Mucosa of rectum (tissue), 2 donors: ENCODE measurements around the gene ADGRF5.
A peak's percentile ranks its signal among the peaks of the same experiment; 100 is the strongest.

Experiments
- H3K27ac ChIP-seq, 2 donors: one replicate each; pipeline ENCODE4 v1.7.0; 2013; ENCODE audit warnings: inconsistent platforms in 2 of 2, low read depth in 2 of 2, low read length in 2 of 2
- H3K27me3 ChIP-seq, 2 donors: one replicate each; pipeline ENCODE4 v1.7.0; 2013; ENCODE audit warnings: low read length in 2 of 2; ENCODE audit not compliant: control insufficient read depth in 2 of 2, insufficient read depth in 2 of 2
- H3K36me3 ChIP-seq, 2 donors: one replicate each; pipeline ENCODE4 v1.7.0; 2013; ENCODE audit warnings: low read length in 2 of 2; ENCODE audit not compliant: control insufficient read depth in 2 of 2, insufficient read depth in 2 of 2
- H3K4me1 ChIP-seq, 2 donors: one replicate each; pipeline ENCODE4 v1.7.0; 2013; ENCODE audit warnings: low read length in 2 of 2, mild to moderate bottlenecking in 1 of 2; ENCODE audit not compliant: control insufficient read depth in 2 of 2, insufficient read depth in 2 of 2
- H3K4me3 ChIP-seq, 2 donors: one replicate each; pipeline ENCODE4 v1.7.0; 2013; ENCODE audit warnings: low read length in 2 of 2
- H3K9ac ChIP-seq, 2 donors: one replicate each; pipeline ENCODE4 v1.7.0; 2013; ENCODE audit warnings: low read length in 2 of 2, low read depth in 1 of 2, mild to moderate bottlenecking in 1 of 2
- H3K9me3 ChIP-seq, 2 donors: one replicate each; pipeline ENCODE4 v1.7.0; 2013; ENCODE audit warnings: low read length in 2 of 2; ENCODE audit not compliant: control insufficient read depth in 2 of 2
- donor health status: healthy.
- donor health status: Normal muscosa, but diverticular disease.

ADGRF5 gene

GRCh38 chr6:46915866-46916265, 5.9 kb downstream of the ADGRF5 start:
- Histone ChIP-seq H3K9ac (no peak overlapping the region), H3K4me3 (no peak overlapping the region), H3K27me3 (no peaks in the 10 kb centered on the region), H3K36me3 (no peaks in the 10 kb centered on the region), H3K27ac (no peak overlapping the region), H3K9me3 (no peaks in the 10 kb centered on the region), H3K4me1 (no peaks in the 10 kb centered on the region)

- Histone ChIP-seq H3K36me3 (no peaks in the 10 kb centered on the region), H3K9me3 (no peaks in the 10 kb centered on the region), H3K4me1 (no peaks in the 10 kb centered on the region), H3K4me3 (no peak overlapping the region), H3K27me3 (no peaks in the 10 kb centered on the region), H3K27ac (no peak overlapping the region), H3K9ac (no peak overlapping the region)
These were observed 6.4 kb downstream of the ADGRF5 start for GRCh38 chr6:46915380-46915779.

GRCh38 chr6:46914279-46914810, 7.4 kb downstream of the ADGRF5 start:
- H3K9ac ChIP-seq: no peak overlapping the region
- H3K9me3 ChIP-seq: no peaks in the 10 kb centered on the region
- no peaks in the 10 kb centered on the region for H3K36me3 ChIP-seq
- H3K27me3 ChIP-seq: no peaks in the 10 kb centered on the region
- H3K27ac ChIP-seq: no peak overlapping the region
- H3K4me1 ChIP-seq: no peaks in the 10 kb centered on the region
- no peak overlapping the region for H3K4me3 ChIP-seq

GRCh38 chr6:46909371-46909770, 12.4 kb downstream of the ADGRF5 start:
- no peaks in the 10 kb centered on the region for H3K4me1 ChIP-seq
- no peak overlapping the region for H3K27ac ChIP-seq
- no peaks in the 10 kb centered on the region for H3K36me3 ChIP-seq
- no peaks in the 10 kb centered on the region for H3K27me3 ChIP-seq
- H3K9ac ChIP-seq: no peak overlapping the region
- H3K9me3 ChIP-seq: no peaks in the 10 kb centered on the region
- no peak overlapping the region for H3K4me3 ChIP-seq

- H3K27me3 ChIP-seq: no peaks in the 10 kb centered on the region
- no peaks in the 10 kb centered on the region for H3K9me3 ChIP-seq
- H3K27ac ChIP-seq: no peak overlapping the region
- no peak overlapping the region for H3K4me3 ChIP-seq
- H3K9ac ChIP-seq: no peak overlapping the region
- no peaks in the 10 kb centered on the region for H3K36me3 ChIP-seq
- no peaks in the 10 kb centered on the region for H3K4me1 ChIP-seq
These were observed 15.0 kb downstream of the ADGRF5 start for GRCh38 chr6:46906776-46907175.

- Histone ChIP-seq H3K9me3 (no peaks in the 10 kb centered on the region), H3K4me1 (no peaks in the 10 kb centered on the region), H3K27ac (no peak overlapping the region), H3K9ac (no peak overlapping the region), H3K4me3 (no peak overlapping the region), H3K36me3 (no peaks in the 10 kb centered on the region), H3K27me3 (peaks cover 0 to 2% of the 10 kb centered on the region in 2 donors)
These were observed 17.6 kb downstream of the ADGRF5 start for GRCh38 chr6:46904117-46904516.

GRCh38 chr6:46903175-46903574, 18.6 kb downstream of the ADGRF5 start:
- H3K36me3 ChIP-seq: no peaks in the 10 kb centered on the region
- no peak overlapping the region for H3K9ac ChIP-seq
- H3K27me3 ChIP-seq: peaks cover 0 to 2% of the 10 kb centered on the region in 2 donors
- H3K4me1 ChIP-seq: no peaks in the 10 kb centered on the region
- no peak overlapping the region for H3K27ac ChIP-seq
- H3K4me3 ChIP-seq: no peak overlapping the region
- no peaks in the 10 kb centered on the region for H3K9me3 ChIP-seq

- Histone ChIP-seq H3K27ac (no peak overlapping the region), H3K9me3 (no peaks in the 10 kb centered on the region), H3K4me3 (no peak overlapping the region), H3K9ac (no peak overlapping the region), H3K4me1 (no peaks in the 10 kb centered on the region), H3K36me3 (no peaks in the 10 kb centered on the region), H3K27me3 (peaks cover 0 to 2% of the 10 kb centered on the region in 2 donors)
These were observed 19.8 kb downstream of the ADGRF5 start for GRCh38 chr6:46901882-46902314.

GRCh38 chr6:46900266-46900665, 21.5 kb downstream of the ADGRF5 start:
- Histone ChIP-seq H3K4me3 (no peak overlapping the region), H3K36me3 (no peaks in the 10 kb centered on the region), H3K9me3 (no peaks in the 10 kb centered on the region), H3K9ac (no peak overlapping the region), H3K4me1 (peaks cover 0 to 2% of the 10 kb centered on the region in 2 donors), H3K27me3 (peaks cover 0 to 2% of the 10 kb centered on the region in 2 donors), H3K27ac (no peak overlapping the region)

- H3K27ac ChIP-seq: peak overlapping the region in 1 of 2 donors; percentile 18
- peaks cover 0 to 2% of the 10 kb centered on the region in 2 donors for H3K27me3 ChIP-seq
- H3K4me3 ChIP-seq: no peak overlapping the region
- H3K4me1 ChIP-seq: peaks cover 0 to 2% of the 10 kb centered on the region in 2 donors
- H3K9ac ChIP-seq: no peak overlapping the region
- H3K9me3 ChIP-seq: no peaks in the 10 kb centered on the region
- H3K36me3 ChIP-seq: no peaks in the 10 kb centered on the region
These were observed 22.1 kb downstream of the ADGRF5 start for GRCh38 chr6:46899659-46900058.

- no peak overlapping the region for H3K27ac ChIP-seq
- H3K4me3 ChIP-seq: no peak overlapping the region
- H3K9ac ChIP-seq: no peak overlapping the region
- H3K4me1 ChIP-seq: peaks cover 4 to 7% of the 10 kb centered on the region in 2 donors
- no peaks in the 10 kb centered on the region for H3K9me3 ChIP-seq
- H3K27me3 ChIP-seq: peaks cover 0 to 2% of the 10 kb centered on the region in 2 donors
- no peaks in the 10 kb centered on the region for H3K36me3 ChIP-seq
These were observed 23.7 kb downstream of the ADGRF5 start for GRCh38 chr6:46898006-46898405.
